NCI-H2196 treated with DMSO at 0.1 percent for 48 hours (cell line): ENCODE data around the gene ANKRD53.
A peak's percentile ranks its signal among the peaks of the same experiment; 100 is the strongest.
"Not testable (repeated sequence)": the region's sequence is repeated elsewhere in the genome, so short reads cannot be mapped to it uniquely, and the experiment has no call there.

Source experiments
- DNase-seq: peaks from one replicate; lab custom pipeline; 2025; ENCODE audit not compliant: unreplicated experiment; lab: John Stamatoyannopoulos, UW

Gene ANKRD53

GRCh38 chr2:70988726-70989648 lies 10.6 kb downstream of the ANKRD53 start:
- no peak for DNase-seq

GRCh38 chr2:70990216-70990615 lies 11.8 kb downstream of the ANKRD53 start:
- no peak for DNase-seq

GRCh38 chr2:70991142-70991541 lies 12.7 kb downstream of the ANKRD53 start:
- no peak for DNase-seq

- no peak for DNase-seq
These were observed 13.3 kb downstream of the ANKRD53 start for GRCh38 chr2:70991742-70992141.

GRCh38 chr2:70992945-70993853 lies 14.8 kb downstream of the ANKRD53 start:
- DNase-seq = no peak

- DNase-seq = no peak
These were observed 15.7 kb downstream of the ANKRD53 start for GRCh38 chr2:70994009-70994698.

GRCh38 chr2:70994699-70995425 lies 16.4 kb downstream of the ANKRD53 start, which contains the start of gene TEX261:
TEX261 (minus strand) TSS chr2:70994873; CDS start chr2:70994757, 116 bp downstream.
- DNase-seq = peak; percentile 54

GRCh38 chr2:70995426-70995729 lies 16.9 kb downstream of the ANKRD53 start:
- no peak for DNase-seq

GRCh38 chr2:70998885-70999284 lies 20.5 kb downstream of the ANKRD53 start:
- DNase-seq = not testable (repeated sequence)

- DNase-seq = no peak
These were observed 20.9 kb downstream of the ANKRD53 start for GRCh38 chr2:70999362-70999761.

GRCh38 chr2:70999931-71000330 lies 21.5 kb downstream of the ANKRD53 start:
- not testable (repeated sequence) for DNase-seq

- DNase-seq = peak; percentile 23
These were observed 22.6 kb downstream of the ANKRD53 start for GRCh38 chr2:71000780-71001591.

- DNase-seq = no peak
These were observed 23.1 kb downstream of the ANKRD53 start for GRCh38 chr2:71001592-71001927.

GRCh38 chr2:71001981-71002570 lies 23.6 kb downstream of the ANKRD53 start:
- DNase-seq = no peak

GRCh38 chr2:71003396-71003795 lies 25.0 kb downstream of the ANKRD53 start:
- no peak for DNase-seq

GRCh38 chr2:71003966-71004755 lies 25.7 kb downstream of the ANKRD53 start:
- no peak for DNase-seq

GRCh38 chr2:71004857-71005256 lies 26.4 kb downstream of the ANKRD53 start:
- DNase-seq = no peak
